ENCODE results near the gene EHMT1.

- no peak for TF ChIP-seq CTCF (IDR thresholded peaks at IDR 0.05 in 4 of 5, conservative IDR thresholded peaks at IDR 0.05 in 1 of 5)
- TF ChIP-seq POLR2A (IDR thresholded peaks at IDR 0.05), result no peak
Observed at GRCh38 chr9:137710704-137711103, 91.9 kb downstream of the EHMT1 start.
